IMR-90 (cell line): ENCODE data around the gene SERPINA4. TPM values are rescaled to one million over a fixed set of nuclear protein-coding genes. Genes with fewer than 3 reads are reported as not detected.

Experiments used
- polyA plus RNA-seq, 3 experiments: library from polyadenylated mRNA; depleted of rRNA; stranded (reverse); fragments of >200 nt; gene quantifications; 2 replicates each; pipeline ENCODE4 v1.2.3, GENCODE V29; 2012; ENCODE audit warnings: low replicate concordance in 1 of 3
- total RNA-seq: library from RNA; depleted of rRNA; stranded (reverse); fragments of >200 nt; gene quantifications from 2 replicates; pipeline ENCODE4 v1.2.3, GENCODE V29; 2012; rRNA removed

Gene SERPINA4
- total and polyA plus RNA-seq, 2 of the 4 experiments (the other 2 are of a cell fraction): not detected

Other genes starting within 250 kb of the SERPINA4 start
- not detected in 2 replicates for gene SERPINA6, start 238.1 kb upstream of the SERPINA4 start, total RNA-seq
- not detected in 2 replicates for gene SERPINA6, start 238.1 kb upstream of the SERPINA4 start, polyA plus RNA-seq (2012; rRNA removed)
- not detected in 2 replicates for gene SERPINA2, start 194.7 kb upstream of the SERPINA4 start, total RNA-seq
- gene SERPINA2, start 194.7 kb upstream of the SERPINA4 start, polyA plus RNA-seq (2012; rRNA removed): not detected in 2 replicates
- 0.54 and 0.56 TPM in 2 replicates for gene SERPINA1, start 172.8 kb upstream of the SERPINA4 start, total RNA-seq
- gene SERPINA1, start 172.8 kb upstream of the SERPINA4 start, polyA plus RNA-seq (2012; rRNA removed): 1.2 and 1.4 TPM in 2 replicates
- not detected in 2 replicates for gene SERPINA11, start 108.6 kb upstream of the SERPINA4 start, total RNA-seq
- not detected in 2 replicates for gene SERPINA11, start 108.6 kb upstream of the SERPINA4 start, polyA plus RNA-seq (2012; rRNA removed)
- gene SERPINA9, start 85.2 kb upstream of the SERPINA4 start, total RNA-seq: under 0.01 and 0.18 TPM in 2 replicates
- gene SERPINA9, start 85.2 kb upstream of the SERPINA4 start, polyA plus RNA-seq (2012; rRNA removed): 0.09 and 0.11 TPM in 2 replicates
- not detected in 2 replicates for gene SERPINA12, start 52.0 kb upstream of the SERPINA4 start, total RNA-seq
- not detected in 2 replicates for gene SERPINA12, start 52.0 kb upstream of the SERPINA4 start, polyA plus RNA-seq (2012; rRNA removed)
- gene SERPINA5, start 20.0 kb downstream of the SERPINA4 start, total RNA-seq: not detected in 2 replicates
- gene SERPINA5, start 20.0 kb downstream of the SERPINA4 start, polyA plus RNA-seq (2012; rRNA removed): not detected in 2 replicates
- under 0.01 and 0.36 TPM in 2 replicates for gene SERPINA3, start 50.9 kb downstream of the SERPINA4 start, total RNA-seq
- gene SERPINA3, start 50.9 kb downstream of the SERPINA4 start, polyA plus RNA-seq (2012; rRNA removed): 0.33 and 0.48 TPM in 2 replicates
- gene GSC, start 208.7 kb downstream of the SERPINA4 start, total RNA-seq: not detected in 2 replicates
- gene GSC, start 208.7 kb downstream of the SERPINA4 start, polyA plus RNA-seq (2012; rRNA removed): not detected in 2 replicates